Measurements from ENCODE around the gene HPS1. TPM values are rescaled to one million over a fixed set of nuclear protein-coding genes. Genes with fewer than 3 reads are reported as not detected.

The HPS1 gene
- total and polyA plus RNA-seq, 2 experiments from 2014 or later: 41.2 to 104 TPM

GRCh38 chr10:98450618-98451017, 3.9 kb upstream of the HPS1 start:
- 41% methylated on average over 1 of the region's 1 CpG for WGBS (ENCODE audit: low lambda C conversion rate, missing lambda C conversion rate)
- Histone ChIP-seq H3K27me3 (no peaks in the 10 kb centered on the region), H4K20me1 (ENCODE audit: insufficient read depth, poor library complexity, severe bottlenecking) (no peaks in the 10 kb centered on the region), H3K79me2 (peaks cover 13% of the 10 kb centered on the region), H3K36me3 (replicated peaks; ENCODE audit: insufficient read depth, low read depth) (no peaks in the 10 kb centered on the region), H3K4me2 (peak overlapping the region; percentile 25), H3K4me1 (ENCODE audit: insufficient read depth) (no peaks in the 10 kb centered on the region), H2AFZ (no peak overlapping the region), H3K9me2 (replicated peaks; ENCODE audit: insufficient read depth) (no peaks in the 10 kb centered on the region), H3K9me3 (ENCODE audit: low read depth) (no peaks in the 10 kb centered on the region), H3K27ac (no peak overlapping the region), H3K4me3 (no peak overlapping the region)
- no peak for DNase-seq (ENCODE audit: low spot score)
- TF ChIP-seq EZH2 (IDR thresholded peaks at IDR 0.05; ENCODE audit: borderline replicate concordance) (no peak), EZH2phosphoT487 (IDR thresholded peaks at IDR 0.05; ENCODE audit: low read depth, severe bottlenecking, unreplicated experiment) (no peak)
- TF ChIP-seq, protein P1, sequence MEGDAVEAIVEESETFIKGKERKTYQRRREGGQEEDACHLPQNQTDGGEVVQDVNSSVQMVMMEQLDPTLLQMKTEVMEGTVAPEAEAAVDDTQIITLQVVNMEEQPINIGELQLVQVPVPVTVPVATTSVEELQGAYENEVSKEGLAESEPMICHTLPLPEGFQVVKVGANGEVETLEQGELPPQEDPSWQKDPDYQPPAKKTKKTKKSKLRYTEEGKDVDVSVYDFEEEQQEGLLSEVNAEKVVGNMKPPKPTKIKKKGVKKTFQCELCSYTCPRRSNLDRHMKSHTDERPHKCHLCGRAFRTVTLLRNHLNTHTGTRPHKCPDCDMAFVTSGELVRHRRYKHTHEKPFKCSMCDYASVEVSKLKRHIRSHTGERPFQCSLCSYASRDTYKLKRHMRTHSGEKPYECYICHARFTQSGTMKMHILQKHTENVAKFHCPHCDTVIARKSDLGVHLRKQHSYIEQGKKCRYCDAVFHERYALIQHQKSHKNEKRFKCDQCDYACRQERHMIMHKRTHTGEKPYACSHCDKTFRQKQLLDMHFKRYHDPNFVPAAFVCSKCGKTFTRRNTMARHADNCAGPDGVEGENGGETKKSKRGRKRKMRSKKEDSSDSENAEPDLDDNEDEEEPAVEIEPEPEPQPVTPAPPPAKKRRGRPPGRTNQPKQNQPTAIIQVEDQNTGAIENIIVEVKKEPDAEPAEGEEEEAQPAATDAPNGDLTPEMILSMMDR (IDR thresholded peaks at IDR 0.05; ENCODE audit: poor library complexity): no peak

GRCh38 chr10:98449287-98449686, 2.6 kb upstream of the HPS1 start:
- Histone ChIP-seq H3K9me3 (ENCODE audit: low read depth) (no peaks in the 10 kb centered on the region), H3K27me3 (no peaks in the 10 kb centered on the region), H3K4me1 (ENCODE audit: insufficient read depth) (no peaks in the 10 kb centered on the region), H3K36me3 (replicated peaks; ENCODE audit: insufficient read depth, low read depth) (no peaks in the 10 kb centered on the region), H3K9me2 (replicated peaks; ENCODE audit: insufficient read depth) (no peaks in the 10 kb centered on the region), H3K27ac (no peak overlapping the region), H3K4me2 (no peak overlapping the region), H3K4me3 (no peak overlapping the region), H4K20me1 (ENCODE audit: insufficient read depth, poor library complexity, severe bottlenecking) (no peaks in the 10 kb centered on the region), H3K79me2 (peaks cover 14% of the 10 kb centered on the region), H2AFZ (no peak overlapping the region)
- DNase-seq (ENCODE audit: low spot score): no peak
- TF ChIP-seq EZH2phosphoT487 (IDR thresholded peaks at IDR 0.05; ENCODE audit: low read depth, severe bottlenecking, unreplicated experiment): no peak
- TF ChIP-seq EZH2 (IDR thresholded peaks at IDR 0.05; ENCODE audit: borderline replicate concordance): no peak
- TF ChIP-seq, protein P1 (IDR thresholded peaks at IDR 0.05; ENCODE audit: poor library complexity): no peak

DNA sequence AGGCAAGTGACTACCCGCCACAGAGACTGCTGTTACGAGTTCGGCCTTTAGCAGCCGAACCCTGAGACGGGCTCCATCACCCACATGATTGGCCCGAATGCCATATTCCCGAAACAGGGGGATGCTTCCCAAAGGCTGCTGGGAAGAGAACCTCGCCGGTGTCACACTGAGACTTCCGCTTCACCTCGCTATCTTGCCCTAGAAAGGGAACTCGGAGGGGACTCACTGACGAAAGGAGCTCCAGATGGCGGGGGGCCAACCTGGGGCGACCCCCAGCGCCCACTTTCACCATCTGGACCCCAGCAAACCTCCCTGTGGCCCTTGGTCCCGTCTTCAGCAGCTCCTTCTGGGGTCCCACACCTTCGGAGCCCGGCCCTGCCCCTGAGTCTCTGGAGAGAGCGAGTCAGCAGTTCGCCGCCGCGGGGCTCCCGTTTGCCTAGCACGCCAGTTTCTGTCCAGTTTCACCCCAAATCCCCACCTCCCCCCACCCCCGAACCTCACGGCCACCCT, 529 bp downstream of the HPS1 start:
- Histone ChIP-seq H3K9me2 (replicated peaks; ENCODE audit: insufficient read depth) (no peaks in the 10 kb centered on the region), H4K20me1 (ENCODE audit: insufficient read depth, poor library complexity, severe bottlenecking) (no peaks in the 10 kb centered on the region), H3K4me1 (ENCODE audit: insufficient read depth) (no peaks in the 10 kb centered on the region), H3K4me3 (peak overlapping the region; percentile 69), H2AFZ (peak overlapping the region; percentile 99), H3K27ac (peak overlapping the region; percentile 95), H3K79me2 (peaks cover 14% of the 10 kb centered on the region), H3K27me3 (no peaks in the 10 kb centered on the region), H3K9me3 (ENCODE audit: low read depth) (no peaks in the 10 kb centered on the region), H3K36me3 (replicated peaks; ENCODE audit: insufficient read depth, low read depth) (no peaks in the 10 kb centered on the region), H3K4me2 (peak overlapping the region; percentile 93)
- 17% methylated on average over 21 of the region's 28 CpGs for WGBS (ENCODE audit: low lambda C conversion rate, missing lambda C conversion rate)
- no peak for TF ChIP-seq EZH2 (IDR thresholded peaks at IDR 0.05; ENCODE audit: borderline replicate concordance)
- TF ChIP-seq, protein P1 (IDR thresholded peaks at IDR 0.05; ENCODE audit: poor library complexity): peak; percentile 2
- peak; percentile 53 for DNase-seq (ENCODE audit: low spot score)

All from hepatocyte (in vitro differentiated cells).